RWPE2 (cell line): ENCODE data around the gene STK39.
"Not testable (repeated sequence)": the region's sequence is repeated elsewhere in the genome, so short reads cannot be mapped to it uniquely, and the experiment has no call there.

Experiments
- ATAC-seq: fragments of 200-7000 bp; cut with Tn5 transposase; 3 replicates; pipeline ENCODE4 v1.9.1; 2021; ENCODE audit warnings: low read depth
- DNase-seq: peaks from one replicate; pipeline ENCODE4 v3.0.0-alpha.2; 2020; ENCODE audit warnings: low spot score
- H3K27ac ChIP-seq: fragments of 450-650 bp; 2 replicates; pipeline ENCODE4 v1.5.1; 2017; ENCODE audit warnings: mild to moderate bottlenecking; ENCODE audit not compliant: poor library complexity, severe bottlenecking
- H3K27me3 ChIP-seq: fragments of 250-450 bp; sonication (Bioruptor Pico); 2 replicates; pipeline ENCODE4 v1.5.1; 2021; ENCODE audit warnings: mild to moderate bottlenecking, moderate library complexity; ENCODE audit not compliant: insufficient read depth, poor library complexity, severe bottlenecking
- H3K36me3 ChIP-seq: fragments of 250-450 bp; sonication (Bioruptor Pico); 2 replicates; pipeline ENCODE4 v1.5.1; 2020; ENCODE audit warnings: low read depth, mild to moderate bottlenecking, moderate library complexity
- H3K4me1 ChIP-seq: fragments of 250-450 bp; sonication (Bioruptor Pico); 2 replicates; pipeline ENCODE4 v1.5.1; 2021; ENCODE audit warnings: mild to moderate bottlenecking, moderate library complexity; ENCODE audit not compliant: insufficient read depth, poor library complexity, severe bottlenecking
- H3K4me3 ChIP-seq: fragments of 250-450 bp; sonication (Bioruptor Pico); 2 replicates; pipeline ENCODE4 v1.5.1; 2021; ENCODE audit warnings: mild to moderate bottlenecking, moderate library complexity; ENCODE audit not compliant: severe bottlenecking
- H3K9me3 ChIP-seq: fragments of 250-450 bp; sonication (Bioruptor Pico); 2 replicates; pipeline ENCODE4 v1.5.1; 2021; ENCODE audit warnings: mild to moderate bottlenecking, moderate library complexity; ENCODE audit not compliant: severe bottlenecking
- CTCF ChIP-seq: fragments of 450-650 bp; IDR thresholded peaks from one replicate; pipeline ENCODE4 v1.5.1; 2017; ENCODE audit warnings: mild to moderate bottlenecking, moderate library complexity; ENCODE audit not compliant: poor library complexity, severe bottlenecking

The STK39 gene

GRCh38 chr2:168086851-168087250, 160.5 kb downstream of the STK39 start:
- no peak overlapping the region for H3K27ac ChIP-seq
- H3K27me3 ChIP-seq: no peaks in the 10 kb centered on the region
- no peak for TF ChIP-seq CTCF
- no peaks in the 10 kb centered on the region for H3K36me3 ChIP-seq
- H3K4me1 ChIP-seq: no peaks in the 10 kb centered on the region
- DNase-seq (no peak), ATAC-seq (no peak)
- H3K9me3 ChIP-seq: no peaks in the 10 kb centered on the region
- H3K4me3 ChIP-seq: no peak overlapping the region

- no peak overlapping the region for H3K27ac ChIP-seq
Measured at GRCh38 chr2:168085801-168086361, 161.5 kb downstream of the STK39 start.

GRCh38 chr2:168084288-168084687, 163.1 kb downstream of the STK39 start:
- DNase-seq: no peak
- Histone ChIP-seq H3K27me3 (no peaks in the 10 kb centered on the region), H3K4me1 (no peaks in the 10 kb centered on the region), H3K36me3 (no peaks in the 10 kb centered on the region), H3K4me3 (no peak overlapping the region), H3K27ac (no peak overlapping the region), H3K9me3 (no peaks in the 10 kb centered on the region)
- ATAC-seq: no peak
- no peak for TF ChIP-seq CTCF

More at GRCh38 chr2:168085801-168086361, 161.5 kb downstream of the STK39 start:
- Histone ChIP-seq H3K36me3 (no peaks in the 10 kb centered on the region), H3K27me3 (no peaks in the 10 kb centered on the region), H3K9me3 (no peaks in the 10 kb centered on the region), H3K4me3 (no peak overlapping the region), H3K4me1 (no peaks in the 10 kb centered on the region)
- DNase-seq (no peak), ATAC-seq (no peak)
- TF ChIP-seq CTCF: no peak

GRCh38 chr2:168081452-168081851, 165.9 kb downstream of the STK39 start:
- H3K4me3 ChIP-seq, H3K27me3 ChIP-seq, H3K36me3 ChIP-seq, H3K4me1 ChIP-seq, DNase-seq, H3K27ac ChIP-seq, H3K9me3 ChIP-seq, ATAC-seq: not testable (repeated sequence)

GRCh38 chr2:168079236-168079635, 168.2 kb downstream of the STK39 start:
- H3K4me3 ChIP-seq: no peak overlapping the region
- no peaks in the 10 kb centered on the region for H3K27me3 ChIP-seq
- no peaks in the 10 kb centered on the region for H3K4me1 ChIP-seq
- ATAC-seq: no peak
- H3K27ac ChIP-seq: no peak overlapping the region
- H3K36me3 ChIP-seq: peaks cover 5% of the 10 kb centered on the region; the same call in 1 of the 2 replicates
- no peak for DNase-seq
- no peaks in the 10 kb centered on the region for H3K9me3 ChIP-seq
- no peak for TF ChIP-seq CTCF
